ENCODE measurements around the gene CRTC1.

CRTC1 gene

GRCh38 chr19:18662972-18663732 is 20.3 kb upstream of the CRTC1 start:
- Histone ChIP-seq H3K27ac (ENCODE audit: low read length) (peak overlapping the region; percentile 67), H3K36me3 (ENCODE audit: control insufficient read depth in 2 of 2, insufficient read depth in 2 of 2, low read length in 2 of 2) (peaks cover 4 to 10% of the 10 kb centered on the region in 2 donors), H3K27me3 (ENCODE audit: control insufficient read depth in 1 of 2, insufficient read depth in 2 of 2, low read length in 2 of 2) (no peaks in the 10 kb centered on the region), H3K4me1 (ENCODE audit: control insufficient read depth, insufficient read depth, low read length) (peaks cover 59% of the 10 kb centered on the region), H3K9ac (ENCODE audit: low read length in 2 of 2) (no peak overlapping the region), H3K4me3 (ENCODE audit: low read length in 2 of 2) (no peak overlapping the region), H3K9me3 (ENCODE audit: control insufficient read depth in 2 of 2, low read length in 2 of 2) (peaks cover 0 to 3% of the 10 kb centered on the region in 2 donors)

GRCh38 chr19:18663940-18664530 is 19.4 kb upstream of the CRTC1 start:
- peak overlapping the region; percentile 67 for H3K27ac ChIP-seq (ENCODE audit: low read length)
- peaks cover 0 to 3% of the 10 kb centered on the region in 2 donors for H3K9me3 ChIP-seq (ENCODE audit: control insufficient read depth in 2 of 2, low read length in 2 of 2)
- no peaks in the 10 kb centered on the region for H3K27me3 ChIP-seq (ENCODE audit: control insufficient read depth in 1 of 2, insufficient read depth in 2 of 2, low read length in 2 of 2)
- H3K36me3 ChIP-seq (ENCODE audit: control insufficient read depth in 2 of 2, insufficient read depth in 2 of 2, low read length in 2 of 2): peaks cover 11 to 14% of the 10 kb centered on the region in 2 donors
- H3K9ac ChIP-seq (ENCODE audit: low read length in 2 of 2): no peak overlapping the region
- peaks cover 50% of the 10 kb centered on the region for H3K4me1 ChIP-seq (ENCODE audit: control insufficient read depth, insufficient read depth, low read length)
- H3K4me3 ChIP-seq (ENCODE audit: low read length in 2 of 2): no peak overlapping the region

GRCh38 chr19:18665771-18666202 is 17.7 kb upstream of the CRTC1 start:
- Histone ChIP-seq H3K4me3 (ENCODE audit: low read length in 2 of 2) (peak overlapping the region; percentile 31 to 52), H3K36me3 (ENCODE audit: control insufficient read depth in 2 of 2, insufficient read depth in 2 of 2, low read length in 2 of 2) (peaks cover 16 to 24% of the 10 kb centered on the region in 2 donors), H3K9me3 (ENCODE audit: control insufficient read depth in 2 of 2, low read length in 2 of 2) (peaks cover 0 to 3% of the 10 kb centered on the region in 2 donors), H3K4me1 (ENCODE audit: control insufficient read depth, insufficient read depth, low read length) (peaks cover 40% of the 10 kb centered on the region), H3K27ac (ENCODE audit: low read length) (peak overlapping the region; percentile 91), H3K27me3 (ENCODE audit: control insufficient read depth in 1 of 2, insufficient read depth in 2 of 2, low read length in 2 of 2) (no peaks in the 10 kb centered on the region), H3K9ac (ENCODE audit: low read length in 2 of 2) (peak overlapping the region; percentile 55 to 68)

GRCh38 chr19:18666317-18666716 is 17.2 kb upstream of the CRTC1 start:
- peak overlapping the region in 1 of 2 donors; percentile 52 for H3K4me3 ChIP-seq (ENCODE audit: low read length in 2 of 2)
- peaks cover 16 to 22% of the 10 kb centered on the region in 2 donors for H3K36me3 ChIP-seq (ENCODE audit: control insufficient read depth in 2 of 2, insufficient read depth in 2 of 2, low read length in 2 of 2)
- H3K27ac ChIP-seq (ENCODE audit: low read length): peak overlapping the region; percentile 91
- peak overlapping the region; percentile 55 to 68 for H3K9ac ChIP-seq (ENCODE audit: low read length in 2 of 2)
- H3K4me1 ChIP-seq (ENCODE audit: control insufficient read depth, insufficient read depth, low read length): peaks cover 42% of the 10 kb centered on the region
- H3K9me3 ChIP-seq (ENCODE audit: control insufficient read depth in 2 of 2, low read length in 2 of 2): peaks cover 0 to 3% of the 10 kb centered on the region in 2 donors
- no peaks in the 10 kb centered on the region for H3K27me3 ChIP-seq (ENCODE audit: control insufficient read depth in 1 of 2, insufficient read depth in 2 of 2, low read length in 2 of 2)

GRCh38 chr19:18666784-18667183 is 16.7 kb upstream of the CRTC1 start:
- Histone ChIP-seq H3K27ac (ENCODE audit: low read length) (peak overlapping the region; percentile 91), H3K36me3 (ENCODE audit: control insufficient read depth in 2 of 2, insufficient read depth in 2 of 2, low read length in 2 of 2) (peaks cover 16 to 17% of the 10 kb centered on the region in 2 donors), H3K4me3 (ENCODE audit: low read length in 2 of 2) (peak overlapping the region in 1 of 2 donors; percentile 29), H3K27me3 (ENCODE audit: control insufficient read depth in 1 of 2, insufficient read depth in 2 of 2, low read length in 2 of 2) (no peaks in the 10 kb centered on the region), H3K9me3 (ENCODE audit: control insufficient read depth in 2 of 2, low read length in 2 of 2) (peaks cover 0 to 2% of the 10 kb centered on the region in 2 donors), H3K4me1 (ENCODE audit: control insufficient read depth, insufficient read depth, low read length) (peaks cover 45% of the 10 kb centered on the region), H3K9ac (ENCODE audit: low read length in 2 of 2) (peak overlapping the region; percentile 55 to 68)

GRCh38 chr19:18667531-18668251 is 15.8 kb upstream of the CRTC1 start:
- Histone ChIP-seq H3K4me1 (ENCODE audit: control insufficient read depth, insufficient read depth, low read length) (peaks cover 49% of the 10 kb centered on the region), H3K27ac (ENCODE audit: low read length) (no peak overlapping the region), H3K9ac (ENCODE audit: low read length in 2 of 2) (no peak overlapping the region), H3K27me3 (ENCODE audit: control insufficient read depth in 1 of 2, insufficient read depth in 2 of 2, low read length in 2 of 2) (no peaks in the 10 kb centered on the region), H3K36me3 (ENCODE audit: control insufficient read depth in 2 of 2, insufficient read depth in 2 of 2, low read length in 2 of 2) (peaks cover 16% of the 10 kb centered on the region in 2 donors), H3K9me3 (ENCODE audit: control insufficient read depth in 2 of 2, low read length in 2 of 2) (no peaks in the 10 kb centered on the region), H3K4me3 (ENCODE audit: low read length in 2 of 2) (no peak overlapping the region)

- Histone ChIP-seq H3K27me3 (ENCODE audit: control insufficient read depth in 1 of 2, insufficient read depth in 2 of 2, low read length in 2 of 2) (no peaks in the 10 kb centered on the region), H3K27ac (ENCODE audit: low read length) (no peak overlapping the region), H3K36me3 (ENCODE audit: control insufficient read depth in 2 of 2, insufficient read depth in 2 of 2, low read length in 2 of 2) (peaks cover 16% of the 10 kb centered on the region in 2 donors), H3K4me3 (ENCODE audit: low read length in 2 of 2) (no peak overlapping the region), H3K9me3 (ENCODE audit: control insufficient read depth in 2 of 2, low read length in 2 of 2) (no peaks in the 10 kb centered on the region), H3K9ac (ENCODE audit: low read length in 2 of 2) (no peak overlapping the region), H3K4me1 (ENCODE audit: control insufficient read depth, insufficient read depth, low read length) (peaks cover 49% of the 10 kb centered on the region)
These were observed 15.2 kb upstream of the CRTC1 start for GRCh38 chr19:18668252-18668631.

- peaks cover 45% of the 10 kb centered on the region for H3K4me1 ChIP-seq (ENCODE audit: control insufficient read depth, insufficient read depth, low read length)
- no peak overlapping the region for H3K4me3 ChIP-seq (ENCODE audit: low read length in 2 of 2)
- H3K36me3 ChIP-seq (ENCODE audit: control insufficient read depth in 2 of 2, insufficient read depth in 2 of 2, low read length in 2 of 2): peaks cover 16% of the 10 kb centered on the region in 2 donors
- no peaks in the 10 kb centered on the region for H3K27me3 ChIP-seq (ENCODE audit: control insufficient read depth in 1 of 2, insufficient read depth in 2 of 2, low read length in 2 of 2)
- H3K9me3 ChIP-seq (ENCODE audit: control insufficient read depth in 2 of 2, low read length in 2 of 2): no peaks in the 10 kb centered on the region
- H3K9ac ChIP-seq (ENCODE audit: low read length in 2 of 2): no peak overlapping the region
- no peak overlapping the region for H3K27ac ChIP-seq (ENCODE audit: low read length)
These were observed 14.5 kb upstream of the CRTC1 start for GRCh38 chr19:18668744-18669523.

GRCh38 chr19:18669524-18669817 is 14.0 kb upstream of the CRTC1 start:
- no peak overlapping the region for H3K27ac ChIP-seq (ENCODE audit: low read length)
- peaks cover 45% of the 10 kb centered on the region for H3K4me1 ChIP-seq (ENCODE audit: control insufficient read depth, insufficient read depth, low read length)
- H3K27me3 ChIP-seq (ENCODE audit: control insufficient read depth in 1 of 2, insufficient read depth in 2 of 2, low read length in 2 of 2): no peaks in the 10 kb centered on the region
- H3K4me3 ChIP-seq (ENCODE audit: low read length in 2 of 2): no peak overlapping the region
- H3K36me3 ChIP-seq (ENCODE audit: control insufficient read depth in 2 of 2, insufficient read depth in 2 of 2, low read length in 2 of 2): peaks cover 16% of the 10 kb centered on the region in 2 donors
- no peaks in the 10 kb centered on the region for H3K9me3 ChIP-seq (ENCODE audit: control insufficient read depth in 2 of 2, low read length in 2 of 2)
- no peak overlapping the region for H3K9ac ChIP-seq (ENCODE audit: low read length in 2 of 2)

- no peaks in the 10 kb centered on the region for H3K9me3 ChIP-seq (ENCODE audit: control insufficient read depth in 2 of 2, low read length in 2 of 2)
- H3K27me3 ChIP-seq (ENCODE audit: control insufficient read depth in 1 of 2, insufficient read depth in 2 of 2, low read length in 2 of 2): no peaks in the 10 kb centered on the region
- H3K4me1 ChIP-seq (ENCODE audit: control insufficient read depth, insufficient read depth, low read length): peaks cover 49% of the 10 kb centered on the region
- H3K36me3 ChIP-seq (ENCODE audit: control insufficient read depth in 2 of 2, insufficient read depth in 2 of 2, low read length in 2 of 2): peaks cover 16% of the 10 kb centered on the region in 2 donors
- no peak overlapping the region for H3K4me3 ChIP-seq (ENCODE audit: low read length in 2 of 2)
- no peak overlapping the region for H3K9ac ChIP-seq (ENCODE audit: low read length in 2 of 2)
- H3K27ac ChIP-seq (ENCODE audit: low read length): peak overlapping the region; percentile 31
These were observed 13.6 kb upstream of the CRTC1 start for GRCh38 chr19:18669883-18670282.

Measured in stomach smooth muscle (tissue), 2 donors.